KBM-7 (cell line): Measurements from ENCODE around the gene BORCS5.
"Not testable (repeated sequence)": the region's sequence is repeated elsewhere in the genome, so short reads cannot be mapped to it uniquely, and the experiment has no call there.

Experiments used
- DNase-seq: peaks from one replicate; pipeline ENCODE4 v3.0.0-alpha.2; 2015
- in situ Hi-C: fragments of 300-500 bp; cut with MboI; formaldehyde crosslinking; loops from 2 replicates; pipeline ENCODE4 v1.14.3; 2020; ENCODE audit warnings: low sequenced_read_pairs, low pct_unique_long_range_greater_than_20kb, mixed read lengths

Gene BORCS5

GRCh38 chr12:12356896-12357718, at the start of gene BORCS5:
TSS of gene BORCS5 (plus strand) at chr12:12357078. CDS start at chr12:12357452, 374 bp downstream.
- peak; percentile 97 for DNase-seq
- in situ Hi-C loops, result no loop called here

- in situ Hi-C loops, result not testable (repeated sequence)
These were observed 46.2 kb upstream of the BORCS5 start for GRCh38 chr12:12310695-12311094.

GRCh38 chr12:12315838-12316237, 41.0 kb upstream of the BORCS5 start:
- no peak for DNase-seq
- in situ Hi-C loops, result no loop called here

More at GRCh38 chr12:12310695-12311094, 46.2 kb upstream of the BORCS5 start:
- not testable (repeated sequence) for DNase-seq

GRCh38 chr12:12319451-12320183, 37.3 kb upstream of the BORCS5 start:
- in situ Hi-C loops, result no loop called here
- no peak for DNase-seq

- no peak for DNase-seq
- in situ Hi-C loops, result no loop called here
These were observed 33.8 kb upstream of the BORCS5 start for GRCh38 chr12:12323118-12323517.

- in situ Hi-C loops, result no loop called here
- no peak for DNase-seq
These were observed 33.3 kb upstream of the BORCS5 start for GRCh38 chr12:12323591-12323990.

- in situ Hi-C loops, result loop anchor here (25.0 kb wide), 2 partner anchors 239 to 764 kb away; no protein-coding TSS in a partner anchor
- DNase-seq, result no peak
These were observed 30.6 kb upstream of the BORCS5 start for GRCh38 chr12:12326262-12326661.

- in situ Hi-C loops, result loop anchor here (25.0 kb wide), 2 partner anchors 241 to 766 kb away; no protein-coding TSS in a partner anchor
- DNase-seq, result peak; percentile 74
These were observed 29.1 kb upstream of the BORCS5 start for GRCh38 chr12:12327802-12328201.

- DNase-seq, result no peak
- in situ Hi-C loops, result loop anchor here (25.0 kb wide), 2 partner anchors 244 to 769 kb away; no protein-coding TSS in a partner anchor
These were observed 25.6 kb upstream of the BORCS5 start for GRCh38 chr12:12331244-12331771.

- no peak for DNase-seq
- in situ Hi-C loops, result loop anchor here (25.0 kb wide), 2 partner anchors 245 to 770 kb away; no protein-coding TSS in a partner anchor
These were observed 25.0 kb upstream of the BORCS5 start for GRCh38 chr12:12331896-12332295.

GRCh38 chr12:12333407-12334366, 23.2 kb upstream of the BORCS5 start:
- no peak for DNase-seq
- in situ Hi-C loops, result loop anchor here (25.0 kb wide), 2 partner anchors 246 to 771 kb away; no protein-coding TSS in a partner anchor

GRCh38 chr12:12334367-12335040, 22.4 kb upstream of the BORCS5 start:
- DNase-seq, result peak; percentile 75
- in situ Hi-C loops, result loop anchor here (25.0 kb wide), 2 partner anchors 247 to 772 kb away; no protein-coding TSS in a partner anchor

- in situ Hi-C loops, result loop anchor here (25.0 kb wide), 2 partner anchors 249 to 774 kb away; no protein-coding TSS in a partner anchor
- DNase-seq, result no peak
These were observed 20.8 kb upstream of the BORCS5 start for GRCh38 chr12:12336049-12336411.

- DNase-seq, result no peak
- in situ Hi-C loops, result loop anchor here (25.0 kb wide), 2 partner anchors 249 to 774 kb away; no protein-coding TSS in a partner anchor
These were observed 20.4 kb upstream of the BORCS5 start for GRCh38 chr12:12336511-12336910.

GRCh38 chr12:12338527-12339168, 18.2 kb upstream of the BORCS5 start:
- no peak for DNase-seq
- in situ Hi-C loops, result loop anchor here (25.0 kb wide), 2 partner anchors 251 to 776 kb away; no protein-coding TSS in a partner anchor

GRCh38 chr12:12349711-12350665, 6.9 kb upstream of the BORCS5 start, which contains the start of gene MANSC1:
TSS of gene MANSC1 (minus strand) at chr12:12350242. CDS start at chr12:12343314, 6,928 bp downstream.
- in situ Hi-C loops, result loop anchor here (25.0 kb wide), 2 partner anchors 263 to 788 kb away; no protein-coding TSS in a partner anchor
- DNase-seq, result peak; percentile 48
